ENCODE data around the gene YY2.

YY2 gene

GRCh38 chrX:21905953-21906352 lies 50.2 kb downstream of the YY2 start:
- no peak for DNase-seq (ENCODE audit: low read depth)
- TF ChIP-seq, protein P1, sequence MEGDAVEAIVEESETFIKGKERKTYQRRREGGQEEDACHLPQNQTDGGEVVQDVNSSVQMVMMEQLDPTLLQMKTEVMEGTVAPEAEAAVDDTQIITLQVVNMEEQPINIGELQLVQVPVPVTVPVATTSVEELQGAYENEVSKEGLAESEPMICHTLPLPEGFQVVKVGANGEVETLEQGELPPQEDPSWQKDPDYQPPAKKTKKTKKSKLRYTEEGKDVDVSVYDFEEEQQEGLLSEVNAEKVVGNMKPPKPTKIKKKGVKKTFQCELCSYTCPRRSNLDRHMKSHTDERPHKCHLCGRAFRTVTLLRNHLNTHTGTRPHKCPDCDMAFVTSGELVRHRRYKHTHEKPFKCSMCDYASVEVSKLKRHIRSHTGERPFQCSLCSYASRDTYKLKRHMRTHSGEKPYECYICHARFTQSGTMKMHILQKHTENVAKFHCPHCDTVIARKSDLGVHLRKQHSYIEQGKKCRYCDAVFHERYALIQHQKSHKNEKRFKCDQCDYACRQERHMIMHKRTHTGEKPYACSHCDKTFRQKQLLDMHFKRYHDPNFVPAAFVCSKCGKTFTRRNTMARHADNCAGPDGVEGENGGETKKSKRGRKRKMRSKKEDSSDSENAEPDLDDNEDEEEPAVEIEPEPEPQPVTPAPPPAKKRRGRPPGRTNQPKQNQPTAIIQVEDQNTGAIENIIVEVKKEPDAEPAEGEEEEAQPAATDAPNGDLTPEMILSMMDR (conservative IDR thresholded peaks at IDR 0.05; ENCODE audit: low read depth, low read length) = no peak
- H3K4me3 ChIP-seq (ENCODE audit: low read depth, low read length) = no peak overlapping the region

- TF ChIP-seq, protein P1 (conservative IDR thresholded peaks at IDR 0.05; ENCODE audit: low read depth, low read length) = no peak
These were observed 51.5 kb downstream of the YY2 start for GRCh38 chrX:21907260-21907659.

More at GRCh38 chrX:21907260-21907659, 51.5 kb downstream of the YY2 start:
- H3K4me3 ChIP-seq (ENCODE audit: low read depth, low read length) = no peak overlapping the region
- DNase-seq (ENCODE audit: low read depth) = no peak

Measured in choroid plexus epithelial cell (primary cell).